GM23248 (cell line): ENCODE measurements around the gene TRIM52. TPM values are rescaled to one million over a fixed set of nuclear protein-coding genes. Genes with fewer than 3 reads are reported as not detected.

Experiments
- DNase-seq: peaks from one replicate; pipeline ENCODE4 v3.0.0-alpha.2; 2015
- H2AFZ ChIP-seq: fragments of 200-600 bp; sonication (generic); 2 replicates; pipeline ENCODE4 v1.6.1; 2016; ENCODE audit warnings: antibody characterized with exemption
- H3F3A ChIP-seq: fragments of 200-600 bp; sonication (generic); 2 replicates; pipeline ENCODE4 v1.6.1; 2016; ENCODE audit warnings: mild to moderate bottlenecking, antibody characterized with exemption, mixed run types; ENCODE audit not compliant: insufficient read depth
- H3K27ac ChIP-seq: fragments of 200-600 bp; sonication (generic); 2 replicates; pipeline ENCODE4 v1.5.1; 2016; ENCODE audit warnings: mild to moderate bottlenecking
- H3K27me3 ChIP-seq: fragments of 200-600 bp; sonication (generic); replicated peaks from 2 replicates; pipeline ENCODE4 v1.6.1; 2016; ENCODE audit warnings: mild to moderate bottlenecking; ENCODE audit not compliant: insufficient read depth
- H3K36me3 ChIP-seq: fragments of 200-600 bp; sonication (generic); 2 replicates; pipeline ENCODE4 v1.6.1; 2016; ENCODE audit warnings: low read depth, mild to moderate bottlenecking
- H3K4me1 ChIP-seq: fragments of 200-600 bp; sonication (generic); 2 replicates; pipeline ENCODE4 v1.6.1; 2016; ENCODE audit warnings: mild to moderate bottlenecking; ENCODE audit not compliant: insufficient read depth
- H3K4me2 ChIP-seq: fragments of 200-600 bp; sonication (generic); one replicate; pipeline ENCODE4 v1.6.1; 2016; ENCODE audit warnings: mild to moderate bottlenecking; ENCODE audit not compliant: unreplicated experiment
- H3K4me3 ChIP-seq: fragments of 200-600 bp; sonication (generic); 2 replicates; pipeline ENCODE4 v1.5.1; 2016; ENCODE audit warnings: mild to moderate bottlenecking
- H3K79me2 ChIP-seq: fragments of 200-600 bp; sonication (generic); 2 replicates; pipeline ENCODE4 v1.6.1; 2016; ENCODE audit warnings: mild to moderate bottlenecking; ENCODE audit not compliant: insufficient read depth
- H3K9ac ChIP-seq: fragments of 200-600 bp; sonication (generic); 2 replicates; pipeline ENCODE4 v1.6.1; 2016; ENCODE audit warnings: mild to moderate bottlenecking
- H3K9me2 ChIP-seq: fragments of 200-600 bp; sonication (generic); 2 replicates; pipeline ENCODE4 v1.6.1; 2016; ENCODE audit warnings: mixed run types, mild to moderate bottlenecking, moderate library complexity; ENCODE audit not compliant: insufficient read depth
- H3K9me3 ChIP-seq: fragments of 200-600 bp; sonication (generic); one replicate; pipeline ENCODE4 v1.6.1; 2017; ENCODE audit warnings: low read depth
- H4K20me1 ChIP-seq: fragments of 200-600 bp; sonication (generic); 2 replicates; pipeline ENCODE4 v1.6.0; 2016; ENCODE audit not compliant: insufficient read depth
- EZH2 ChIP-seq: fragments of 200-600 bp; sonication (generic); IDR thresholded peaks from 2 replicates; pipeline ENCODE4 v1.6.1; 2018; ENCODE audit warnings: antibody characterized with exemption, mild to moderate bottlenecking; ENCODE audit not compliant: insufficient read depth, poor library complexity, severe bottlenecking
- EZH2phosphoT487 ChIP-seq: fragments of 200-600 bp; sonication (generic); IDR thresholded peaks from 2 replicates; pipeline ENCODE4 v1.6.1; 2018; ENCODE audit warnings: antibody characterized with exemption, moderate library complexity, mild to moderate bottlenecking, low read depth; ENCODE audit not compliant: insufficient read depth
- WGBS, 2 experiments: methylation state at CpG; one replicate each; pipeline ENCODE4 v1.1.6; 2015 to 2017; ENCODE audit warnings: low lambda C conversion rate in 2 of 2, low coverage in 1 of 2; ENCODE audit errors: missing lambda C conversion rate in 2 of 2; 5-methylcytosine and 5-hydroxymethylcytosine counted together
- in situ Hi-C: fragments of 300-500 bp; cut with MboI; formaldehyde crosslinking; loops from 2 replicates; pipeline ENCODE4 v1.15.0; 2020
- polyA plus RNA-seq: library from polyadenylated mRNA; unstranded; fragments of >200 nt; fragmentation: Nextera tagmentation; extraction: Ambion mirVana; gene quantifications from 2 replicates; pipeline ENCODE4 v1.2.1, GENCODE V29; 2016
- total RNA-seq: library from RNA; depleted of rRNA; stranded (reverse); fragments of >200 nt; shearing (Covaris generic); gene quantifications from 2 replicates; pipeline ENCODE4 v1.2.3, GENCODE V29; 2014

TRIM52 gene
- total and polyA plus RNA-seq, 2 experiments from 2014 or later: 4.1 to 6.6 TPM

DNA sequence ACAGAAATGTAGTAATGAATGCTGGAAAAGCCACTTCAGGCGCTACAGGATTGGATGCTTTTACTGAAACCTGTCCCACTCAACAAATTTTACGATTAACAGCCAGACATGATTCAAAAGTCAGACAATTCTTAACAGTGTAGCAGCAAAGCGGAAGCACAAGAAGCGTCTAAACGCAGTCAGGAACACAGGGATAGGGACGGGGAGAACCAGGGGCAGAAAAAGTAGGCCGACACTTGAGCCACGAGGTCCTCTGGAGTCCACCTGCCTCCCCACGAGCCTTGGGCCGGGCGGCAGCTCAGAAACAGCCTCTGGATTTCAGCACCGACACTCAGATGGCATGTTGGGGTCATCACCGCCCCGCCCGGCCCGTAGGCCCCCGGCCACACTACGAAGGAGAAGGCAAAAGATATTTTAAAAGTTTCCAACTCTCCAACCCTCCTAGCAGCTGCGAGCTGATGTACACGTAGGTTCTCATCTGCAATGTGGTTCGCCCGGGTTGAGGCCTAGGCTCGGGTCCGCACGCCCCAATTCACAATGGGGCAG, 17.9 kb downstream of the TRIM52 start:
- H3K27ac ChIP-seq: peak overlapping the region; percentile 97
- TF ChIP-seq EZH2phosphoT487 (no peak), EZH2 (no peak)
- H3K27me3 ChIP-seq: no peaks in the 10 kb centered on the region
- no peaks in the 10 kb centered on the region for H3K9me3 ChIP-seq
- H3K4me2 ChIP-seq: peak overlapping the region; percentile 96
- peak overlapping the region; percentile 87 for H3K4me3 ChIP-seq
- H3K79me2 ChIP-seq: peaks cover 88% of the 10 kb centered on the region
- peak; percentile 60 for DNase-seq
- peaks cover 56% of the 10 kb centered on the region for H3F3A ChIP-seq
- no peaks in the 10 kb centered on the region for H3K9me2 ChIP-seq
- peak overlapping the region; percentile 98 for H3K9ac ChIP-seq
- peaks cover 37% of the 10 kb centered on the region for H3K4me1 ChIP-seq
- peaks cover 13% of the 10 kb centered on the region for H4K20me1 ChIP-seq
- WGBS, 2 experiments: 0 to 1% methylated on average over 23 to 25 of the region's 25 CpGs
- peaks cover 35% of the 10 kb centered on the region for H3K36me3 ChIP-seq
- in situ Hi-C loops: no loop called here
- no peak overlapping the region; the same call in 1 of the 2 replicates for H2AFZ ChIP-seq

DNA sequence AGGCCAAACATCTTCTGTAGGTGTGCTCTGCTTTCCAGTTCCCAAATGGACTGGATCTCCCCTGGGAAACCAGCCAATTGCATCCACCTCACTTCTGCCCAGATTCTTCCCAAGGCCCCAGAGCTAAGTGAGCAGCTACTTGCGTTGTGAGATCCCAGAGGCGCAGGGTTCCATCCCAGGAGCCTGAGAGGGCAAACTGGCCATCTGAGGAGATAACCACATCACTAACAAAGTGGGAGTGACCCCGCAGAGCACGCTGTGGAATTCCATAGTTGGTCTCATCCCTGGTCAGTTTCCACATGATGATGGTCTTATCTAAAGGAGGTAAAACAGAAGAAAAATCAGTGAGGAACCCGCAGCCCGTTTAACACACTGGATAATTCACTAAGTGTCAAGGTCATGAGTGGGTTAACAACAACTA, 18.9 kb downstream of the TRIM52 start:
- H3K27ac ChIP-seq: peak overlapping the region; percentile 97
- H3K4me1 ChIP-seq: peaks cover 37% of the 10 kb centered on the region
- in situ Hi-C loops: no loop called here
- no peaks in the 10 kb centered on the region for H3K9me2 ChIP-seq
- H3K27me3 ChIP-seq: no peaks in the 10 kb centered on the region
- WGBS, 2 experiments: 36% methylated on average over 6 of the region's 6 CpGs
- H3F3A ChIP-seq: peaks cover 65% of the 10 kb centered on the region
- no peak overlapping the region for H2AFZ ChIP-seq
- DNase-seq: peak; percentile 60
- TF ChIP-seq EZH2phosphoT487 (no peak), EZH2 (no peak)
- H3K4me2 ChIP-seq: peak overlapping the region; percentile 96
- peaks cover 13% of the 10 kb centered on the region for H4K20me1 ChIP-seq
- H3K36me3 ChIP-seq: peaks cover 46% of the 10 kb centered on the region
- H3K9ac ChIP-seq: peak overlapping the region; percentile 98
- peaks cover 88% of the 10 kb centered on the region for H3K79me2 ChIP-seq
- peak overlapping the region; percentile 87 for H3K4me3 ChIP-seq
- no peaks in the 10 kb centered on the region for H3K9me3 ChIP-seq

DNA sequence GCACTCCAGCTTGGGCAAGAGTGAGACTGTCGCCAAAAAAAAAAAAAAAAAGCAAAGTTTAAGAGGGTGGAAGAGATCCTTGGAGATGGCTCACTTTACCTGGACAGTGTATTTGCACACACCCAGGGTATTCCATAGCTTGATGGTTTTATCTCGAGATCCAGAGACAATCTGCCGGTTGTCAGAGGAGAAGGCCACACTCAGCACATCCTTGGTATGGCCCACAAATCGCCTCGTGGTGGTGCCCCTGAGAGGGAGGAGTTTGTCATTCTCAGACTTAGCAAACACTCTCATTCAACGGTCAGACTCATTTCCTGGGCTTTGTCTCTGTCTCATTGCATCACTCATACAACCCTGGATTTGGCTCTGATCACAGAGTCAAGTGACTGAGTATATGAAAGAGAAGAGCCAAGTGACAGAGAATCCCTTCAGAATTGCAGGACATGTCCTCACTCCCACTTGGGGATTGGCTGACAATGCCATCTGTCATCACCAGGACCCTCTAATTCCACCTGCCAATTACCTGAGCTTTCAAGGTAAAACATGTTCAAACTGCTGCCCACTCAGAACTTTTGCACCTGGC, 19.5 kb downstream of the TRIM52 start:
- peak; percentile 96 for DNase-seq
- Histone ChIP-seq H3K9me2 (no peaks in the 10 kb centered on the region), H3K4me3 (peak overlapping the region; percentile 87), H3K9me3 (no peaks in the 10 kb centered on the region), H3K36me3 (peaks cover 51% of the 10 kb centered on the region), H3K4me1 (peaks cover 37% of the 10 kb centered on the region), H3K9ac (peak overlapping the region; percentile 98), H2AFZ (no peak overlapping the region), H3K79me2 (peaks cover 87% of the 10 kb centered on the region), H3K27me3 (no peaks in the 10 kb centered on the region), H4K20me1 (peaks cover 13% of the 10 kb centered on the region), H3K27ac (peak overlapping the region; percentile 97), H3K4me2 (peak overlapping the region; percentile 96), H3F3A (peaks cover 71% of the 10 kb centered on the region)
- 16 to 24% methylated on average over 6 of the region's 6 CpGs for WGBS, 2 experiments
- in situ Hi-C loops: no loop called here
- TF ChIP-seq EZH2 (no peak), EZH2phosphoT487 (no peak)

DNA sequence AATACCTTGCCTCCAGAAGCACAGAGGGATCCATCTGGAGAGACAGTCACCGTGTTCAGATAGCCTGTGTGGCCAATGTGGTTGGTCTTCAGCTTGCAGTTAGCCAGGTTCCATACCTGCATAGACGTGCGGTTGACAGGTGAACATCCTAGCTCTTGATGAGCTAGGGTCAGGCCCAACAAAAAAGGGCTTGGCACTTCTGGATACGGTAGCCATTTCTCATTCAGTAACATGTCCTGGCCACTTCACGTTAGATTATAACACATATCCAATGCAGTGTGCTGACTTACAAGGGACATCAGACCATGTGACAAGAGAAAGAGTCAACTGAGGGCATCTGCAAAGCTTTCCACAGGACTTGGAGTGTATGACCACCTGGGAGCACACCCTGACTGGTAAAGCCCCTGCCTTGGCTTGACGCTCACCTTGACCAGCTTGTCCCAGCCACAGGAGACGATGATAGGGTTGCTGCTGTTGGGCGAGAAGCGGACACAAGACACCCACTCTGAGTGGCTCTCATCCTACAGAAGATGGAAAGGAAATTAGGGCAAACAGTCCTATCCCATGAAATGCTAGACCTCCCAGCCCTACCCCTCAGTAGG, 21.8 kb downstream of the TRIM52 start:
- Histone ChIP-seq H3K9ac (0 out of 2 replicates have a peak overlapping the region, but pooled peaks have one; percentile 23), H3K36me3 (peaks cover 66% of the 10 kb centered on the region), H3K79me2 (peaks cover 72% of the 10 kb centered on the region), H3F3A (peaks cover 84% of the 10 kb centered on the region), H3K4me3 (no peak overlapping the region), H3K27ac (no peak overlapping the region), H3K9me2 (no peaks in the 10 kb centered on the region), H3K9me3 (no peaks in the 10 kb centered on the region), H4K20me1 (peaks cover 17% of the 10 kb centered on the region), H3K4me2 (no peak overlapping the region), H2AFZ (no peak overlapping the region), H3K27me3 (no peaks in the 10 kb centered on the region), H3K4me1 (peaks cover 18% of the 10 kb centered on the region)
- WGBS, 2 experiments: 88 to 91% methylated on average over 9 of the region's 9 CpGs
- no peak for TF ChIP-seq EZH2
- TF ChIP-seq EZH2phosphoT487: no peak
- no peak for DNase-seq
- in situ Hi-C loops: no loop called here
